Nephron progenitor cell (in vitro differentiated cells): ENCODE data around the gene MYL6B.
A peak's percentile ranks its signal among the peaks of the same experiment; 100 is the strongest.

Experiments
- DNase-seq: peaks from one replicate; pipeline ENCODE4 v3.0.0; 2021
- H3K27ac Mint-ChIP-seq: 2 replicates; pipeline ENCODE4 v1.8.0; 2021; ENCODE audit warnings: mild to moderate bottlenecking, moderate library complexity, mixed read lengths
- H3K27me3 Mint-ChIP-seq: 2 replicates; pipeline ENCODE4 v1.8.0; 2021; ENCODE audit warnings: mild to moderate bottlenecking, low read depth, mixed read lengths; ENCODE audit not compliant: poor library complexity
- H3K36me3 Mint-ChIP-seq: 2 replicates; pipeline ENCODE4 v1.8.0; 2021; ENCODE audit warnings: low read depth, mixed read lengths
- H3K4me1 Mint-ChIP-seq: 2 replicates; pipeline ENCODE4 v1.8.0; 2021; ENCODE audit warnings: mixed read lengths
- H3K4me3 Mint-ChIP-seq: 2 replicates; pipeline ENCODE4 v1.8.0; 2021; ENCODE audit warnings: mild to moderate bottlenecking, moderate library complexity, mixed read lengths
- H3K9me3 Mint-ChIP-seq: 2 replicates; pipeline ENCODE4 v1.8.0; 2021; ENCODE audit warnings: mild to moderate bottlenecking, moderate library complexity, mixed read lengths
- TF ChIP-seq, protein P1 (sequence below): fragments of 200-600 bp; sonication (generic); IDR thresholded peaks from 2 replicates; pipeline ENCODE4 v1.5.0; 2021; ENCODE audit warnings: antibody characterized with exemption

MYL6B gene

DNA sequence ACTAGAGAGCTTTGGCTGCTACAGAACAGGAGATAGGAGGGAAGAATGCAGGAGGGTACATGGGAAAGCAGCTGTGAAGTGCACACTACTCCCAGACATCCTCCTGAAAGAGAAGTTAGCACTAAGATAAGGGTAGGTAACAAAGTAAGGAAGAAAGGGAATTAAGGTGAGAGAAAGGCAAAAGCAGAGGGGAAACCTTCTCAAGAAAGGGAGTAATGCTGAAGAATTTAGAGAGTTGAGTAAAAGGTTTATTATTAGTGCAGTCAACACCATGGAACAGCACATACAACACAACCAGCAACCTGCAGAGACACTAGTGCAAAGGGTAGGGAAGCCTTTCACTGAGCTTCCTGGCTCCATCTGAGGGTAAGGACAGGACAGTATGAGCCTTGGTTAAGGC is 51.9 kb downstream of the MYL6B start:
- Mint-ChIP-seq H3K9me3 (no peaks in the 10 kb centered on the region), H3K4me3 (no peak overlapping the region), H3K36me3 (peaks cover 33% of the 10 kb centered on the region), H3K27ac (no peak overlapping the region), H3K27me3 (no peaks in the 10 kb centered on the region), H3K4me1 (no peaks in the 10 kb centered on the region)
- TF ChIP-seq, protein P1, sequence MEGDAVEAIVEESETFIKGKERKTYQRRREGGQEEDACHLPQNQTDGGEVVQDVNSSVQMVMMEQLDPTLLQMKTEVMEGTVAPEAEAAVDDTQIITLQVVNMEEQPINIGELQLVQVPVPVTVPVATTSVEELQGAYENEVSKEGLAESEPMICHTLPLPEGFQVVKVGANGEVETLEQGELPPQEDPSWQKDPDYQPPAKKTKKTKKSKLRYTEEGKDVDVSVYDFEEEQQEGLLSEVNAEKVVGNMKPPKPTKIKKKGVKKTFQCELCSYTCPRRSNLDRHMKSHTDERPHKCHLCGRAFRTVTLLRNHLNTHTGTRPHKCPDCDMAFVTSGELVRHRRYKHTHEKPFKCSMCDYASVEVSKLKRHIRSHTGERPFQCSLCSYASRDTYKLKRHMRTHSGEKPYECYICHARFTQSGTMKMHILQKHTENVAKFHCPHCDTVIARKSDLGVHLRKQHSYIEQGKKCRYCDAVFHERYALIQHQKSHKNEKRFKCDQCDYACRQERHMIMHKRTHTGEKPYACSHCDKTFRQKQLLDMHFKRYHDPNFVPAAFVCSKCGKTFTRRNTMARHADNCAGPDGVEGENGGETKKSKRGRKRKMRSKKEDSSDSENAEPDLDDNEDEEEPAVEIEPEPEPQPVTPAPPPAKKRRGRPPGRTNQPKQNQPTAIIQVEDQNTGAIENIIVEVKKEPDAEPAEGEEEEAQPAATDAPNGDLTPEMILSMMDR, result no peak
- DNase-seq, result no peak

DNA sequence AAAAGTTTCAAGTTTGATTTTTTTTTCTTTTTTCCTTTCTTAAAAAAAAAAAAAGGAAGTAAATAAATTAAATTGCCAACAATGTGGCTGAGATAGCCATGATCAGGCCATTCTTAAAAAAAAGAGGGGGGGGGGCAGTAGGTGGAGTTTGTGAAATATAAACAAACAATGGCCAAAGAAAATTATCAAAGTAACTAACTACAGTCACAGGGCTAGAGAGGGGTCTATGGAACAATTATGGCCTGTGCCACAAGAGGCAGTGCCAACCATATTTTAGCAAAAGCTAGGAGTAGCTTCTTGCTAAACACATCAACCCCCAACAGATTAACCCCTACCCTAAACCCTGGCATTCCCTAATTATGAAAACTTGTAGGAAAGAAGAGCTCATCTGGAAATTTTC is 53.1 kb downstream of the MYL6B start:
- no peaks in the 10 kb centered on the region for H3K27me3 Mint-ChIP-seq
- no peak for DNase-seq
- TF ChIP-seq, protein P1, result no peak
- H3K27ac Mint-ChIP-seq, result no peak overlapping the region
- H3K9me3 Mint-ChIP-seq, result no peaks in the 10 kb centered on the region
- H3K4me3 Mint-ChIP-seq, result no peak overlapping the region
- H3K36me3 Mint-ChIP-seq, result peaks cover 44% of the 10 kb centered on the region
- H3K4me1 Mint-ChIP-seq, result no peaks in the 10 kb centered on the region

DNA sequence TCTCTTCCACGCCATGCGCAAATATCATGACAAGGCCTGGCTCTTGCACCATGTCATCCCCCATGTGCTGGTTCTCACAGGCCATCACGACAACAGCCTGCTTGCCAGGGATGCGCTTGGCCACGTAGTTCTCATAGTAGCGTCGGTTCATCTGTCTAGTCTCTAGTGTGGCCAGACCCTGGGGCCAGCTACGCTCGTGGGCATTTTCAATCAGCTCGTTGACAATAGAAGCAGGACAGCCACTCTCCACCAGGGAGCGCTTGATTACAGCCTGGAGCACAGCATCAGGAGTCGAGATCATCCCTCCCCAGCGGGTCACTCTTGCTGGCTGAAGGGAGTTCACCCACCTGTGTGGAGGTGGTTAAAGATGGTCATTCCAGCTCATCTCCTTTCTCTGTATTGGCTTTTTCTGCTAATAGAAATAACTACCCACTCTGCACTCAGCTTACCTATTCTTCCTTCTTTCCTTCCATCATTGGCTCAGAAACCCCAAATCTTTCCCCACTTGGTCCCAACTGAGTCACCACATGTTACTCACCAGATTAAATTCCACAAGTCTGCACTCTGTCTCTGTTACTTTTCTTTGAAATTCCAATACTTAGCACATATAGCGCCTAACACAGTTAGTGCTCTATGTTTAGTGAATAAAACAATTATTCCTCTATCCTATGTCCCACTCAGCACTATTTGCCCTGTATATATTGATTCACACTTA is 54.2 kb downstream of the MYL6B start:
- Mint-ChIP-seq H3K27ac (peak overlapping the region; percentile 5), H3K4me1 (no peaks in the 10 kb centered on the region), H3K9me3 (no peaks in the 10 kb centered on the region), H3K4me3 (no peak overlapping the region), H3K36me3 (peaks cover 56% of the 10 kb centered on the region), H3K27me3 (no peaks in the 10 kb centered on the region)
- TF ChIP-seq, protein P1, result peak; percentile 54
- DNase-seq, result peak; percentile 58
